B cell (primary cell): ENCODE data around the gene CD300H.

Experiments used
- CTCF ChIP-seq: fragments of 200-600 bp; IDR thresholded peaks from one replicate; pipeline ENCODE4 v1.8.0; 2022; ENCODE audit warnings: antibody characterized with exemption, mild to moderate bottlenecking
- EZH2 ChIP-seq: IDR thresholded peaks from 2 replicates; pipeline ENCODE4 v1.6.1; 2012; ENCODE audit warnings: borderline replicate concordance, low read depth, mild to moderate bottlenecking, moderate library complexity, low read length; ENCODE audit not compliant: insufficient read depth, poor library complexity, severe bottlenecking

DNA sequence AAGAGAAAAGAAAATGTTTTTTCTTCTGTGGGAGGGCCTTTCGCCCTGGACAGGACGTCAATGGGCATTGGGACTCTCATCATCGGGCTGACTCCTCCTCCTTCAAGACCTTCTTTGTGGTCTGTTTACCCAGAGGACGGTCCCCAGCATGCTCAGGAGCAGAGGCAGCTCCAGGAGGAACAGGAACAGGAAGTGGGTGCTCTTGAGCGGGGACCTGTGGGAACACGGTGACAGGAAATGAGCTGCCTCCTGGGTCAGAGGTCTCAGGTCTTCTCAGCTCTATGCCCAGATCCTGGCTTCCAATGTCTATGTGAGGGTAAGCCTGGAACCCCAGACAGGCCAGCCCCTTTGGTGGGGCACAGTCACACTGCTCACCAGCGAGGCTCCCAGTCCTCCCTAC lies 12.6 kb upstream of the CD300H start:
- TF ChIP-seq CTCF (no peak), EZH2 (no peak)
